H1 (cell line): Measurements from ENCODE around the gene GALNT2. TPM values are rescaled to one million over a fixed set of nuclear protein-coding genes. Genes with fewer than 3 reads are reported as not detected.

ENCODE experiments used
- CTCF ChIA-PET: fragments of 300-600 bp; sonication (Branson Sonifier 250); formaldehyde crosslinking; loops from one replicate; lab custom pipeline; 2021; ENCODE audit not compliant: partially characterized antibody; lab: Charles Lee
- POLR2A ChIA-PET: fragments of 300-600 bp; sonication (Branson Sonifier 250); formaldehyde crosslinking; loops from one replicate; lab custom pipeline; 2021; ENCODE audit warnings: inconsistent platforms; ENCODE audit not compliant: partially characterized antibody; lab: Charles Lee
- DNase-seq, 2 experiments: peaks; one replicate each; pipeline versions ENCODE4 v3.0.0 to v3.0.0-alpha.2; 2010 to 2022; ENCODE audit warnings: low spot score in 2 of 2, low read depth in 1 of 2, mixed read lengths in 1 of 2
- FAIRE-seq: peaks from 2 replicates; lab custom pipeline; 2011; peaks lifted over from hg19 to GRCh38; lab: Jason Lieb, UNC
- H2AFZ ChIP-seq: 2 replicates; pipeline ENCODE4 v1.8.1; 2012; ENCODE audit warnings: low read length, inconsistent platforms
- H2AK5ac ChIP-seq: 2 replicates; pipeline ENCODE4 v1.6.1; 2013; ENCODE audit warnings: low read depth, low read length
- H2BK120ac ChIP-seq: replicated peaks from 2 replicates; pipeline ENCODE3; 2013; ENCODE audit warnings: low read depth, low read length, inconsistent platforms
- H2BK12ac ChIP-seq: 2 replicates; pipeline ENCODE4 v1.6.1; 2013; ENCODE audit warnings: low read depth, low read length
- H2BK15ac ChIP-seq: 2 replicates; pipeline ENCODE4 v1.6.1; 2013; ENCODE audit warnings: low read length
- H2BK20ac ChIP-seq: 2 replicates; pipeline ENCODE4 v1.6.1; 2013; ENCODE audit warnings: low read length
- H2BK5ac ChIP-seq: 2 replicates; pipeline ENCODE4 v1.6.1; 2013; ENCODE audit warnings: low read depth, low read length
- H3K14ac ChIP-seq: 2 replicates; pipeline ENCODE4 v1.6.1; 2013; ENCODE audit warnings: inconsistent platforms; ENCODE audit not compliant: insufficient read length
- H3K18ac ChIP-seq: 2 replicates; pipeline ENCODE4 v1.6.1; 2013; ENCODE audit warnings: low read length; ENCODE audit errors: extremely low read depth
- H3K23ac ChIP-seq: 2 replicates; pipeline ENCODE4 v1.6.1; 2013; ENCODE audit warnings: inconsistent platforms; ENCODE audit not compliant: insufficient read length
- H3K23me2 ChIP-seq: 2 replicates; pipeline ENCODE4 v1.6.1; 2013; ENCODE audit warnings: low read depth, low read length
- H3K27ac ChIP-seq: 2 replicates; pipeline ENCODE4 v1.6.1; 2011; ENCODE audit warnings: low read depth, low read length, inconsistent platforms
- H3K27me3 ChIP-seq, 4 experiments: replicated peaks in 1 of 4; 1 replicate in 1 of 4; 2 replicates in 3 of 4; pipeline versions ENCODE4 v1.6.1 to v1.8.1; 2011 to 2013; ENCODE audit warnings: low read length in 3 of 4, mild to moderate bottlenecking in 3 of 4, inconsistent platforms in 2 of 4, mixed read lengths in 2 of 4, moderate library complexity in 1 of 4; ENCODE audit not compliant: control insufficient read depth in 3 of 4, insufficient read depth in 3 of 4; ENCODE audit errors: extremely low read depth in 1 of 4
- H3K36me3 ChIP-seq, 4 experiments: 2 replicates each; pipeline versions ENCODE4 v1.6.1 to v1.8.1; 2011 to 2013; ENCODE audit warnings: mild to moderate bottlenecking in 4 of 4, low read length in 3 of 4, moderate library complexity in 2 of 4, control low read depth in 1 of 4, inconsistent platforms in 1 of 4; ENCODE audit not compliant: insufficient read depth in 4 of 4, control insufficient read depth in 2 of 4
- H3K4ac ChIP-seq: replicated peaks from 2 replicates; pipeline ENCODE3; 2013; ENCODE audit warnings: low read length, low read depth, mixed read lengths, inconsistent platforms; ENCODE audit not compliant: insufficient read length
- H3K4me1 ChIP-seq, 4 experiments: replicated peaks in 1 of 4; 1 replicate in 1 of 4; 2 replicates in 3 of 4; pipeline versions ENCODE4 v1.6.1 to v1.8.1; 2011 to 2013; ENCODE audit warnings: low read length in 3 of 4, inconsistent platforms in 2 of 4, mixed read lengths in 1 of 4; ENCODE audit not compliant: insufficient read depth in 4 of 4, control insufficient read depth in 3 of 4
- H3K4me2 ChIP-seq, 2 experiments: 2 replicates each; pipeline versions ENCODE4 v1.6.1 to v1.8.1; 2011 to 2013; ENCODE audit warnings: low read depth in 2 of 2, low read length in 2 of 2, control low read depth in 1 of 2, inconsistent platforms in 1 of 2, mild to moderate bottlenecking in 1 of 2; ENCODE audit not compliant: insufficient read depth in 1 of 2
- H3K4me3 ChIP-seq, 4 experiments: fragments of 200-600, 300-600 bp in 1 of 4; sonication (generic), shearing (Covaris generic), sonication (Bioruptor Twin) in 1 of 4; 2 replicates each; pipeline versions ENCODE4 v1.5.1 to v1.8.1; 2011 to 2016; ENCODE audit warnings: low read length in 4 of 4, low read depth in 3 of 4, control low read depth in 2 of 4, inconsistent platforms in 2 of 4, mild to moderate bottlenecking in 2 of 4, mixed read lengths in 1 of 4, moderate library complexity in 1 of 4; ENCODE audit not compliant: insufficient read depth in 2 of 4; ENCODE audit errors: extremely low read depth in 1 of 4
- H3K56ac ChIP-seq: replicated peaks from 2 replicates; pipeline ENCODE3; 2013; ENCODE audit warnings: low read depth, mild to moderate bottlenecking, mixed read lengths, low read length, inconsistent platforms; ENCODE audit not compliant: insufficient read length
- H3K79me1 ChIP-seq: 2 replicates; pipeline ENCODE4 v1.6.1; 2013; ENCODE audit warnings: low read depth, low read length, control low read depth
- H3K79me2 ChIP-seq, 2 experiments: 2 replicates each; pipeline versions ENCODE4 v1.6.1 to v1.8.1; 2012 to 2013; ENCODE audit warnings: low read length in 2 of 2, mild to moderate bottlenecking in 2 of 2, inconsistent platforms in 1 of 2; ENCODE audit not compliant: insufficient read depth in 2 of 2, control insufficient read depth in 1 of 2
- H3K9ac ChIP-seq, 4 experiments: replicated peaks in 1 of 4; 1 replicate in 1 of 4; 2 replicates in 3 of 4; pipeline versions ENCODE4 v1.6.1 to v1.8.1; 2011 to 2013; ENCODE audit warnings: low read depth in 3 of 4, low read length in 3 of 4, control low read depth in 2 of 4, mild to moderate bottlenecking in 2 of 4, moderate library complexity in 2 of 4, inconsistent platforms in 1 of 4; ENCODE audit errors: extremely low read depth in 1 of 4
- H3K9me3 ChIP-seq, 2 experiments: 2 replicates each; pipeline versions ENCODE4 v1.6.1 to v1.8.1; 2012 to 2013; ENCODE audit warnings: mild to moderate bottlenecking in 2 of 2, moderate library complexity in 2 of 2, control low read depth in 1 of 2, inconsistent platforms in 1 of 2, low read depth in 1 of 2, low read length in 1 of 2, mixed read lengths in 1 of 2; ENCODE audit not compliant: insufficient read depth in 2 of 2
- H4K20me1 ChIP-seq, 2 experiments: replicated peaks in 1 of 2; 2 replicates each; pipeline versions ENCODE3 to v1.8.1; 2011 to 2013; ENCODE audit warnings: inconsistent platforms in 2 of 2, low read length in 2 of 2, mild to moderate bottlenecking in 1 of 2; ENCODE audit not compliant: insufficient read depth in 2 of 2, control insufficient read depth in 1 of 2
- H4K5ac ChIP-seq: 2 replicates; pipeline ENCODE4 v1.6.1; 2013; ENCODE audit warnings: low read length, low read depth, mixed read lengths, inconsistent platforms; ENCODE audit not compliant: insufficient read length
- H4K8ac ChIP-seq: 2 replicates; pipeline ENCODE4 v1.8.0; 2013; ENCODE audit warnings: mild to moderate bottlenecking, moderate library complexity, low read length, inconsistent platforms; ENCODE audit not compliant: insufficient read depth; ENCODE audit errors: extremely low read depth
- H4K91ac ChIP-seq: replicated peaks from 2 replicates; pipeline ENCODE3; 2013; ENCODE audit warnings: low read length, mixed read lengths, inconsistent platforms; ENCODE audit not compliant: insufficient read length
- BACH1 ChIP-seq: IDR thresholded peaks from 2 replicates; pipeline ENCODE4 v1.6.1; 2012; ENCODE audit warnings: low read length, improper control_type of control experiment
- POLR2AphosphoS5 ChIP-seq: IDR thresholded peaks from 2 replicates; pipeline ENCODE4 v1.6.1; 2011; ENCODE audit warnings: low read depth, low read length
- SP4 ChIP-seq: IDR thresholded peaks from 2 replicates; pipeline ENCODE4 v1.6.1; 2012; ENCODE audit warnings: low read length, inconsistent platforms
- USF2 ChIP-seq: IDR thresholded peaks from 2 replicates; pipeline ENCODE4 v1.6.1; 2011; ENCODE audit warnings: low read length, improper control_type of control experiment
- WGBS, 2 experiments: shearing (Covaris generic) in 1 of 2; methylation state at CpG; one replicate each; pipeline versions ENCODE4 v1.1.6 to v1.1.7; 2013 to 2015; ENCODE audit warnings: low lambda C conversion rate in 2 of 2, mixed read lengths in 2 of 2, inconsistent platforms in 1 of 2, low coverage in 1 of 2, missing lambda C conversion rate in 1 of 2; ENCODE audit not compliant: insufficient replicate concordance in 2 of 2, insufficient coverage in 1 of 2, insufficient read length in 1 of 2; ENCODE audit errors: extremely low coverage in 1 of 2, missing lambda C conversion rate in 1 of 2; 5-methylcytosine and 5-hydroxymethylcytosine counted together
- polyA plus RNA-seq, 7 experiments: library from polyadenylated mRNA; depleted of rRNA in 3 of 7; stranded (reverse) in 5 of 7; unstranded in 2 of 7; fragments of >200 nt in 5 of 7; fragments of 200-250 nt in 2 of 7; gene quantifications; 1 replicate in 5 of 7; 2 replicates in 1 of 7; 4 replicates in 1 of 7; pipeline versions ENCODE4 v1.2.1 to v1.2.3, GENCODE V29; 2011 to 2013; ENCODE audit warnings: missing spikeins in 2 of 7, mixed read lengths in 2 of 7
- total RNA-seq: library from RNA; stranded (reverse); fragmentation: NEBNext Ultra II Directional; extraction: Animal tissue kit (Norgen Biotek cat#: 25700); gene quantifications from 2 replicates; pipeline ENCODE4 v1.2.1, GENCODE V29; 2021

GALNT2 gene
- total and polyA plus RNA-seq, 2 of the 8 experiments (the other 6 are each of a cell fraction or from before 2014, with no cell fraction given) = 34.5 to 75.3 TPM

DNA sequence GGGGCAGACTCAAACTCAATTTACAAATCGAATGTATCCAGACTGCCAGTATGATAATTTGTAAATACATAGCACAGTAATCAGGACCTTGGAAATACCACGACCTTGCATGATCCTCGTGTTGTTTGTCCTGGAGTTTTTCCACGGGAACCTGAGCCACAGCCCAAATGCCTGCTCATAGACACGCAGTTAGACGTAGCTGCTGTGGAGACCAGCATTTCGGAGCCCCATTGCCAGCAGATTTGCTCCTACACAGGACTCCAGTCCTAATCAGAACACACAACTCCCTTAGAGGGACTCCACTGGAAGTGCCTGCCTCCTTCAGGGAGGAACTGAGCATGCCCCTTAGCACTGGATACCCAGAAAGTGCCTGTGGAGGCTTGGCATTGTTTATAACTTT lies 163.2 kb downstream of the GALNT2 start:
- TF ChIP-seq BACH1 (no peak), SP4 (no peak), USF2 (no peak), POLR2AphosphoS5 (no peak)
- Histone ChIP-seq H3K27ac (no peak overlapping the region), H4K8ac (no peak overlapping the region), H3K4ac (no peak overlapping the region), H3K4me1 (peaks cover 0 to 18% (median 9%) of the 10 kb centered on the region in 4 experiments; a peak in 6 of 7 replicates), H3K4me3 (no peak overlapping the region), H3K36me3 (no peaks in the 10 kb centered on the region), H4K5ac (no peak overlapping the region), H3K23ac (no peak overlapping the region), H3K27me3 (no peaks in the 10 kb centered on the region), H3K79me1 (peaks cover 6% of the 10 kb centered on the region), H3K18ac (no peak overlapping the region), H2BK5ac (no peak overlapping the region), H2BK12ac (no peak overlapping the region), H4K20me1 (peaks cover 0 to 1% of the 10 kb centered on the region in 2 experiments), H3K23me2 (no peaks in the 10 kb centered on the region), H2BK15ac (no peak overlapping the region), H4K91ac (no peak overlapping the region), H2AFZ (no peak overlapping the region), H3K56ac (no peak overlapping the region), H3K4me2 (0 out of 4 replicates have a peak overlapping the region, but pooled peaks of 1 of the 2 experiments have one; percentile 54), H3K9me3 (no peaks in the 10 kb centered on the region), H3K79me2 (no peaks in the 10 kb centered on the region), H3K14ac (no peak overlapping the region), H2BK20ac (no peak overlapping the region), H2AK5ac (no peak overlapping the region), H3K9ac (no peak overlapping the region), H2BK120ac (no peak overlapping the region)
- no peak for FAIRE-seq
- 85% methylated on average over 7 of the region's 7 CpGs; no CpG with 5 or more reads in 1 of the 2 experiments for WGBS, 2 experiments
- DNase-seq = no peak
- POLR2A ChIA-PET = interaction anchor here (0.6 kb wide), 1 partner anchor 30 kb away, joined by 5 read pairs; no protein-coding TSS in a partner anchor
- CTCF ChIA-PET = no interaction called here
